Measurements from ENCODE around the gene SRP14.
"Not testable (repeated sequence)": the region's sequence is repeated elsewhere in the genome, so short reads cannot be mapped to it uniquely, and the experiment has no call there.

Gene SRP14

DNA sequence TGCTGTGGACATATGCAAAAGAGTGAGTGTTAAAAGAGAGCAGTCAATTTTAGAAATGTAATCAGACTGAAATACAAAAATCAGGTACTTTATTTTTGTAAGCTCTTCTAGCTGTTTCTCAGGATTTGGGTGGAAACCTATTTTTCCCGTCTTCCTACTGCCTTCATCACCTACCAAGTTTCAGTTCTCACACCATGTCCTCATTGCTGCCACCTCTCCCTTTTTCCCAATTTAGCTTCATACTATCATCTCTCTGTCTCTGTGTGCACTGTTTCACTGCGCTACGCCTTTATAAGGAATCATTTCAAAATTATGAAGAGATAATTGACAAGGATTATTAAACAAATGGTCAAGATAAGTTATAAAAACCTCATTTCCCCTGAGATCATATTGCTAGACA is 7.7 kb downstream of the SRP14 start:
- Mint-ChIP-seq H3K27me3 (no peaks in the 10 kb centered on the region), H3K4me3 (no peak overlapping the region), H3K9me3 (ENCODE audit: low read depth) (no peaks in the 10 kb centered on the region), H3K36me3 (peaks cover 5% of the 10 kb centered on the region), H3K4me1 (ENCODE audit: low read depth) (peaks cover 9% of the 10 kb centered on the region), H3K27ac (no peak overlapping the region)

GRCh38 chr15:40029979-40030893 is 8.7 kb downstream of the SRP14 start:
- no peak overlapping the region for H3K4me3 Mint-ChIP-seq
- peak overlapping the region; percentile 58 for H3K27ac Mint-ChIP-seq
- H3K36me3 Mint-ChIP-seq = peaks cover 5% of the 10 kb centered on the region
- H3K27me3 Mint-ChIP-seq = no peaks in the 10 kb centered on the region
- no peaks in the 10 kb centered on the region for H3K9me3 Mint-ChIP-seq (ENCODE audit: low read depth)
- H3K4me1 Mint-ChIP-seq (ENCODE audit: low read depth) = peaks cover 6% of the 10 kb centered on the region

GRCh38 chr15:40028853-40029252 is 10.1 kb downstream of the SRP14 start:
- Mint-ChIP-seq H3K9me3 (ENCODE audit: low read depth) (no peaks in the 10 kb centered on the region), H3K4me3 (no peak overlapping the region), H3K27me3 (no peaks in the 10 kb centered on the region), H3K27ac (no peak overlapping the region), H3K36me3 (peaks cover 5% of the 10 kb centered on the region), H3K4me1 (ENCODE audit: low read depth) (no peaks in the 10 kb centered on the region)

DNA sequence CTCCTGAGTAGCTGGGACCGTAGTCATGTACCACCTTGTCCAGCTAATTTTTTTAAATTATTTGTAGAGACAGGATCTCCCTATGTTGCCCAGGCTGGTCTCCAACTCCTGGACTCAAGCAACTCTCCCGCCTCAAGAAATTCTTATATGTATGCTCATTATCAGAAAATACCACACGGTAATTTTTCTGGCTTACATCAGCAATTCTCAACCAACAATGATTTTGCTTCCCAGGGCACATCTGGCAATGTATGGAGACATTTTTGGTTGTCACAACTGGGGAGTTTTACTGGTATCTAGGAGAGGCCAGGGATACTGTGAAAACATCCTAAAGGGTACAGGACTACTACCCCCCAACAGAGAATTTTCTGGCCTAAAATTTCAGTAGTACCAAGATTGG is 10.8 kb downstream of the SRP14 start:
- H3K27me3 Mint-ChIP-seq = no peaks in the 10 kb centered on the region
- no peak overlapping the region for H3K4me3 Mint-ChIP-seq
- no peaks in the 10 kb centered on the region for H3K4me1 Mint-ChIP-seq (ENCODE audit: low read depth)
- H3K9me3 Mint-ChIP-seq (ENCODE audit: low read depth) = no peaks in the 10 kb centered on the region
- no peak overlapping the region for H3K27ac Mint-ChIP-seq
- peaks cover 7% of the 10 kb centered on the region for H3K36me3 Mint-ChIP-seq

GRCh38 chr15:40016224-40016865 is 22.6 kb downstream of the SRP14 start:
- H3K36me3 Mint-ChIP-seq = peaks cover 33% of the 10 kb centered on the region
- no peak overlapping the region for H3K4me3 Mint-ChIP-seq
- H3K4me1 Mint-ChIP-seq (ENCODE audit: low read depth) = no peaks in the 10 kb centered on the region
- H3K27ac Mint-ChIP-seq = no peak overlapping the region
- H3K9me3 Mint-ChIP-seq (ENCODE audit: low read depth) = peaks cover 8% of the 10 kb centered on the region
- no peaks in the 10 kb centered on the region for H3K27me3 Mint-ChIP-seq

DNA sequence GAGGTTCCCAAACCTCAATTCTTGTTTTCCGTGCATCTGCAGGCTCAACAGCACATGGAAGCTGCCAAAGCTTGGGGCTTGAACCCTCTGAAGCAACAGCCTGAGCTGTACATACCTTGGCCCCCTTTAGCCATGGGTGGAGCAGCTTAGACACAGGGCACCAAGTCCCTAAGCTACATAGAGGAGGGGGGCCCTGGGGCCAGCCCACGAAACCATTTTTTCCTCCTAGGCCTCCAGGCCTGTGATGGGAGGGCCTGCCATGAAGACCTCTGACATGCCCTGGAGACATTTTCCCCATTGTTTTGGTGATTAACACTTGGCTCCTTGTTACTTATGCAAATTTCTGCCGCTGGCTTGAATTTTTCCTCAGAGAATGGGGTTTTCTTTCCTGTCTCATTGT is 24.6 kb downstream of the SRP14 start:
- Mint-ChIP-seq H3K4me1 (ENCODE audit: low read depth) (no peaks in the 10 kb centered on the region), H3K9me3 (ENCODE audit: low read depth) (peaks cover 8% of the 10 kb centered on the region), H3K27ac (no peak overlapping the region), H3K36me3 (peaks cover 28% of the 10 kb centered on the region), H3K27me3 (no peaks in the 10 kb centered on the region), H3K4me3 (no peak overlapping the region)

- H3K27ac Mint-ChIP-seq; H3K4me3 Mint-ChIP-seq; H3K9me3 Mint-ChIP-seq (ENCODE audit: low read depth); H3K27me3 Mint-ChIP-seq; H3K4me1 Mint-ChIP-seq (ENCODE audit: low read depth): not testable (repeated sequence)
- peaks cover 31% of the 10 kb centered on the region for H3K36me3 Mint-ChIP-seq
These were observed 25.6 kb downstream of the SRP14 start for GRCh38 chr15:40013372-40013771.

- Mint-ChIP-seq H3K4me1 (ENCODE audit: low read depth) (no peaks in the 10 kb centered on the region), H3K27me3 (no peaks in the 10 kb centered on the region), H3K9me3 (ENCODE audit: low read depth) (peaks cover 8% of the 10 kb centered on the region), H3K4me3 (no peak overlapping the region), H3K27ac (no peak overlapping the region), H3K36me3 (peaks cover 40% of the 10 kb centered on the region)
These were observed 27.7 kb downstream of the SRP14 start for GRCh38 chr15:40011303-40011702.

DNA sequence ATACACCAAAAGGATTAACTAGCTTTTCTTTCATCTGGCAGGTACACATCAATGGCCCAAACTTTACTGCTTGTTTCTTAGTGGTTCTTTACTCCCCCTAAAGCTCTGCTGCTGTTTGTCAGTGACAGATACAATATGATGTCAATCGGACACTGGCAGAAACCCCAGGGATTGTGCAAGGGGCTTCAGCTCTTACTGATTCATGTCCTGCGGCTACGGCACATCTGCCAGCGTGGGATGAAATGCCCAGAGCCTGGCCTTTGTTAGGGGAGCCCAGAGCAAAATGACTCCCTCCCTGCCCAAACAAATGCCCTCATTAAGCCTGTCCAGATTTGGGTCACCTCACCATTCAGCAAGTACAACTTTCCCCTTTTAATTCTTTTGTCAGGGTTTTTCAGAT is 28.3 kb downstream of the SRP14 start:
- no peak overlapping the region for H3K4me3 Mint-ChIP-seq
- no peaks in the 10 kb centered on the region for H3K27me3 Mint-ChIP-seq
- H3K4me1 Mint-ChIP-seq (ENCODE audit: low read depth) = no peaks in the 10 kb centered on the region
- H3K27ac Mint-ChIP-seq = no peak overlapping the region
- peaks cover 8% of the 10 kb centered on the region for H3K9me3 Mint-ChIP-seq (ENCODE audit: low read depth)
- peaks cover 40% of the 10 kb centered on the region for H3K36me3 Mint-ChIP-seq

- Mint-ChIP-seq H3K27ac (no peak overlapping the region), H3K9me3 (ENCODE audit: low read depth) (no peaks in the 10 kb centered on the region), H3K4me3 (no peak overlapping the region), H3K4me1 (ENCODE audit: low read depth) (no peaks in the 10 kb centered on the region), H3K36me3 (peaks cover 30% of the 10 kb centered on the region), H3K27me3 (no peaks in the 10 kb centered on the region)
These were observed 30.8 kb downstream of the SRP14 start for GRCh38 chr15:40008061-40008765.

GRCh38 chr15:40006646-40007045 is 32.3 kb downstream of the SRP14 start:
- H3K36me3 Mint-ChIP-seq = peaks cover 26% of the 10 kb centered on the region
- no peak overlapping the region for H3K27ac Mint-ChIP-seq

DNA sequence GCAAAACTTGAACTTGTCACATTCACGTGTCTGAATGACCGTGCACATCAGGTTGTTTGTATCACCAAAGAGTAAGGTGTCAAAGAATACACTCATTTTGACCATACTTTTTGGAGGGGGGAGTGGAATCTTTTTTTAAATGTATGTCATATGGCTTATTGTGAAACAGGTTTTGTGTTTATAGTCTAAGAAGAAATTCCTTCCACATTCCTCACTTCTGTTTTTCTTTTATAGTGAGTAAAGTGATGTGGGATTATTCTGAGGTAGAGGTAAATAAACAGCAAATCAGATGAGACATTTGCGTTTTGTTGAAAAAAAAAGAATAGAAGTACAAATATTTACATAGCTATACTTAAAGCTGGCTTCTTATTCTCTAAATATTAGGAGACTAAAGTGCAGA is 33.0 kb downstream of the SRP14 start:
- H3K4me1 Mint-ChIP-seq (ENCODE audit: low read depth) = no peaks in the 10 kb centered on the region
- no peak overlapping the region for H3K4me3 Mint-ChIP-seq
- no peak overlapping the region for H3K27ac Mint-ChIP-seq
- peaks cover 23% of the 10 kb centered on the region for H3K36me3 Mint-ChIP-seq
- H3K27me3 Mint-ChIP-seq = no peaks in the 10 kb centered on the region
- no peaks in the 10 kb centered on the region for H3K9me3 Mint-ChIP-seq (ENCODE audit: low read depth)

More at GRCh38 chr15:40006646-40007045, 32.3 kb downstream of the SRP14 start:
- H3K4me1 Mint-ChIP-seq (ENCODE audit: low read depth) = no peaks in the 10 kb centered on the region
- no peaks in the 10 kb centered on the region for H3K27me3 Mint-ChIP-seq
- H3K4me3 Mint-ChIP-seq = no peak overlapping the region
- no peaks in the 10 kb centered on the region for H3K9me3 Mint-ChIP-seq (ENCODE audit: low read depth)

DNA sequence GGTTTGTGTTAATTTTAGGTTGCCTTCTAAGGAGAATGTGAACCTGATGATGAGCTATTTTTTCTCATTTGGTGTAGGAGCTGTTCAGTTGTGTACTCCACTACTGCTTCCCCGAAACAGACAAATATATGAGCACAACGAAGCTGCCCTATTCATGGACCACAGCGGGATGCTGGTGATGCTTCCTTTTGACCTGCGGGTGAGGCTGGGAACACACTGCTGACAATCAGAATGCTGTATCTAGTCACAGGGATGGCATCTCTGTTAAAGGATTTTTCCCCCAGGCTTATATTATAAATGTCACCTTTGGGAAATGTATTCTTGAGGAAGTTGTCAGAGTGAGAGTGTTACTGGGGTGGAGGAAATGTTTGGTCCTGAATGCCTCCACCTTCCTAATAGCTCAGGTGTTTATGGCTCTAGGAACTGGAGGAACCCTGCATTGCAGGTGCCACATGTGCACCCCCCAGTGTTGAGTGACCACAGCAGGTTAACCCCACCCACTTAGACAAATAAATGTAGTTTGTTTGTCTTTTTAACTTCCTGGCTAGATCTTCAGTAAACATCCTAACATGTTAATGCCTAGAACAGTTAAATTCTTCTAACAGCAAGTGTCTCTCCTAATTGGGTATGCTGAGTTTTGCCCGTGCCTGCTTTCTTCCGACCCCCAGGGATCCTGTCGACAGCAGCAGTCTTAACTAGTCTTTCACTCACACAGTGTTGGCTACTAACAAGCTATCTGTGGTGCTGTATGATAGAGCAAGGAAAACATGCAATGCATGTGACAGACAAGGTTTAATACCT is 35.7 kb downstream of the SRP14 start:
- Mint-ChIP-seq H3K4me3 (no peak overlapping the region), H3K9me3 (ENCODE audit: low read depth) (no peaks in the 10 kb centered on the region), H3K27me3 (no peaks in the 10 kb centered on the region), H3K27ac (no peak overlapping the region), H3K4me1 (ENCODE audit: low read depth) (no peaks in the 10 kb centered on the region), H3K36me3 (peaks cover 16% of the 10 kb centered on the region)

DNA sequence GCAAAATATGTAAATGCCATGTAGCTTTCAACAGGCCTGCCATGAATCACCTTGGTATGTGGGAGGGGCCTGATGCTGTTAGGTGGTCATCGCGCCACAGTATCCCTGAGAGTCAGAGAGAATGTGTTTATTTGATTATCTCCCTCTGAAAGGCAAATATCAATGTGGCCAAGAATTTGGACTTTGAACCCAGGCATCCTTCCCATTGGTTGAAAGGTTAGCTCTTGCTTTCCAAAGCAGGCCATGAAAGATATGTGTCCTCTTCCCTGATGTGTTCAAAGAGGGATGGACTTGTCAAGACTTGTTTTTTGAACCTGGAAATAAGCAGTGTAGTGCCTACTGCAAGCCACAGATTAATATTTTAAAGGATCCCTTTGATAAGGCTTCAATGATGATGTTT is 36.7 kb downstream of the SRP14 start:
- Mint-ChIP-seq H3K27me3 (no peaks in the 10 kb centered on the region), H3K27ac (no peak overlapping the region)

More for the DNA sequence above, 36.7 kb downstream of the SRP14 start:
- Mint-ChIP-seq H3K36me3 (peaks cover 11% of the 10 kb centered on the region), H3K9me3 (ENCODE audit: low read depth) (no peaks in the 10 kb centered on the region), H3K4me3 (no peak overlapping the region), H3K4me1 (ENCODE audit: low read depth) (no peaks in the 10 kb centered on the region)

Measured in activated naive CD8-positive, alpha-beta T cell (primary cell).